ENCODE data around the gene PBX1. TPM values are rescaled to one million over a fixed set of nuclear protein-coding genes. Genes with fewer than 3 reads are reported as not detected.

Gene PBX1
- total RNA-seq, 1 donor from 2014 or later: 52.2 TPM

DNA sequence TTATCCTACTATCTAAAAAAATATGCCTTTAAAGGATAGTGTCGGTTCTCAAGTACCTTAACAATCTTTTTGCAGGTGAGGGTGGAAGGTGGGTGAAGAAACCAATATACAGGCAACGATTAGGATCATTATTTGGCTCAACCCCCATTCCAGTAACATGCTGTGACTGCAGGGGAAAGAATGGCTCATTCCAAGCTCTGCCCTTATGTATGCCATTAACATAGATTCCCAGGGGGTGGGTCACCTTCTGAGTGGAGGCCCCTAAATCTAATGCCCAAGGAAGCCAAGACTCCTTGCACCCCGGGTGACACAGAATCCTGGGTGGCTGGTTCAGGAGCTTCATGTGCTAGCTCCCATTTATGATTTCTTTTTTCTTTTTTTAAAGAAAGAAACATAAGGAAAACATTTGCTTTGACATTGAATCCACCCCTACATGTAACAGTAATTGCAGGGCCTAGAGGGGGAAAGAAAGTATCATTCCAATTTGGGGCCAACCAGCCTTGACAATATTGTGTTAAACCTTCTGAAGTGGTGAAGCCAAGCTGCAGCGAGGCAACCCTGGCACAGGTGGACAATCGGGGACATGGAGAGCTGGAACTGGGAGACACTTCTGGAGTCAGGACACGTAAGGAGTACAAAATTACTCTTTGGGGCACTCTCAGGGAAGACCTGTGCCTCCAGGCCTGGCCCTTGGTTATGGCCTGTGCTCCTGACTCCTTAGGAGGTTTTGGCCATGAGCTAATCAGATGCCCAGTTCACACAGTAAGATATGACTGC, 200.3 kb downstream of the PBX1 start:
- DNase-seq (ENCODE audit: low spot score): no peak
- intact Hi-C loops (cut with DNase I): no loop called here

GRCh38 chr1:164759979-164760469, 201.0 kb downstream of the PBX1 start:
- no peak for DNase-seq (ENCODE audit: low spot score)
- intact Hi-C loops (cut with DNase I): no loop called here

- intact Hi-C loops (cut with DNase I): no loop called here
- DNase-seq (ENCODE audit: low spot score): no peak
These were observed 201.6 kb downstream of the PBX1 start for GRCh38 chr1:164760569-164760968.

- no peak for DNase-seq (ENCODE audit: low spot score)
These were observed 202.0 kb downstream of the PBX1 start for GRCh38 chr1:164761009-164761408.

GRCh38 chr1:164763098-164763497, 204.1 kb downstream of the PBX1 start:
- no peak for DNase-seq (ENCODE audit: low spot score)
- intact Hi-C loops (cut with DNase I): no loop called here

More at GRCh38 chr1:164761009-164761408, 202.0 kb downstream of the PBX1 start:
- intact Hi-C loops (cut with DNase I): no loop called here

DNA sequence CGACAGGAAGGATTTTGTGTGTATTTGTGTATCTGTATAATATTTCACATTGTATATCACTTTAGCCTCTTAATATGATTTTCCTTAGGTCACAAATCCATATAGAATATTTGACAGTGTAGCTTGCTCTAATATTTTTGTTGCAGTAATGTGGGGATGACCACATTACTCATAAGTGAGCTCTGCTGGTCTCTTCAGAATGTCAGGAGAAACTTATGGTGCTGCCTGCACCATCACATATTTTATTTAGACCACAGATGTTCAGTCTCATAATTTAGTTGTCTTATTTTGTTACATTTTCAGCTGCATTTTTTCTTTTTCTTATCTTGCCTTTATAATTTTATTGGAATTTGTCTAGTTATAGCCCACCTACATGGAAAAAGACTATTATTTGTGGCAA, 205.3 kb downstream of the PBX1 start:
- intact Hi-C loops (cut with DNase I): no loop called here
- DNase-seq (ENCODE audit: low spot score): no peak

GRCh38 chr1:164765557-164765956, 206.6 kb downstream of the PBX1 start:
- intact Hi-C loops (cut with DNase I): no loop called here
- no peak for DNase-seq (ENCODE audit: low spot score)

DNA sequence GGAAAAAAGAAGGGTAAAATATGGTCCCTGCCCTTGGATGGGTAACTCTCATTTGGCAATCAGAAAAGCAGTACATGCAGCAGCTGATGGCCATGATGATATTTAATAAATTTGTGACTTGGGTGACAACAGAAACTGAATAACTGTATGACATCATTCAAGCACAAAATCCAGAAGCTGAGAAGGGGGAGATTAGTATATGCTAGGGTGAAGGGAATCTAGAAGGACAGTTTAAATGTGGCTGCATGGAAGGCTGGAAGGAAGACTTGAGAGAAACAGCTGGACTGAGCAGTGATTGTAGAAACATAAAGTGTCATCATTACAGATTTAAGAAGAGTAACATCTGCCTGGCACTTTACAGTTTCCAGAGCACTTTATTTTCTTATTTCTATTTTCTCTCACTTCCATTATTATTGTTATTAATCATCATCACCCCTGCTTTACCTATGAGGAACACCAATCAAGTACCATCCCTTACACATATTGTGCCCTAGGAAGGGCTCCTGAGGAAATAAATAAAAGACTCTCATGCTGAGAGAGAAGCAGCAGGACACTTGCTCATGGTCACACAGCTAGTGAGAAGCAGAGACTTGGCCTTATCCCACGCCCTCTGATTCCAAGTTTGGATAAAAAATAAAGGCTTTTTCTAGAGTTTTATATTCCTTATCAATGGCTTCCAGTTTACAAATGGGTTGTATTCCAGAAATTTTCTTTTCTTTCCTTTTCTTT, 207.2 kb downstream of the PBX1 start:
- no peak for DNase-seq (ENCODE audit: low spot score)
- intact Hi-C loops (cut with DNase I): no loop called here

- intact Hi-C loops (cut with DNase I): no loop called here
These were observed 208.9 kb downstream of the PBX1 start for GRCh38 chr1:164767752-164768402.

GRCh38 chr1:164768619-164769018, 209.6 kb downstream of the PBX1 start:
- intact Hi-C loops (cut with DNase I): no loop called here
- no peak for DNase-seq (ENCODE audit: low spot score)

More at GRCh38 chr1:164767752-164768402, 208.9 kb downstream of the PBX1 start:
- DNase-seq (ENCODE audit: low spot score): no peak

DNA sequence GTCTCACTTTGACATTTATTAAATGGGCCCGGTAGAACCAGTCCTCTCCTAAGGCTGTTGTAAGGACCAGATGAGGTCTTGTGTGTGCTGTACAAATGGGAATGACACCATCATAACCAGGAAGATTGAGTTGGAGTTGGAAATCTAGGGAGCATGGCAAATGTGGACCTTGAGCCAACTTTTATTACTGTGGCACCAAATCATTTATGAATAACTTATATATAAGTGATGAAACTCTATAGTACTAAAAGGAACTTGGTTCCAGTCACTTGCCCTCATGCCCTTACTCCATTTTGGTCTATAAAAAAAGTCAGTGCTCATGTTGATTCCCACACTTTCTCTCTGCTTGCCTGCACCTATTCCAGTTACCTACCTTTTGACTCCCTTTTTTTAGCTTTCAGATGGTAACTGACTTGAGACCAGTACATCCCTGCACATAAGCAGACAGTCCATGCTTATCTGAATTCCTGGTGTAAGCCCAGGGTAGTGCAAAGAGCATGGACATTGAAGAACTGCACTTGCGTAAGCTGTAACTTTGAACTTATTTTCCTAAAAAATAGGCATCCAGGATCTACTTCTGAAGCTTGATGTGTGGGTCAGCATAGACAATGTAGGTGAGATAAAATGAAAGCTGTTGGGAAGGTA, 210.6 kb downstream of the PBX1 start:
- no peak for DNase-seq (ENCODE audit: low spot score)
- intact Hi-C loops (cut with DNase I): no loop called here

DNA sequence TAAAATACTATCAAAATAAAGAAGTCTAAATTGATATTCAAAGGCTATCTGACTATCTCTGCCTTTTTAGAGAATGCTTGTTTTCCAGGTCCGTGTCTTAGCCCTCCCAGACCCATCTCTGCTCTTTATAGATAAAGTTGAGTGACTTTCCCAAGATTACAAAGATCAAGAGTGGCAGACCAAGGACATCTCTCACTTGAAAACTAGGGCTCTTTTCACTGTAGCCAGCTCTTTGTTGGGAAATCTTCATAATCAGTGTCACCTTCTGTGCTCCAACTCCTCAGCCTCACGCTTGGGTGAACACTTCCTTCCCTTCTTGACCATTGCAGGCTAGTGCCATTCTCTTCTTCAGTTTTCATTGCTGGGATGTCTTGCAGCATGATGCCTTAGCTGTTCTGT, 211.1 kb downstream of the PBX1 start:
- intact Hi-C loops (cut with DNase I): no loop called here
- DNase-seq (ENCODE audit: low spot score): no peak

- intact Hi-C loops (cut with DNase I): no loop called here
- DNase-seq (ENCODE audit: low spot score): no peak
These were observed 212.1 kb downstream of the PBX1 start for GRCh38 chr1:164771041-164771618.

- intact Hi-C loops (cut with DNase I): no loop called here
- DNase-seq (ENCODE audit: low spot score): no peak
These were observed 212.8 kb downstream of the PBX1 start for GRCh38 chr1:164771619-164772361.

DNA sequence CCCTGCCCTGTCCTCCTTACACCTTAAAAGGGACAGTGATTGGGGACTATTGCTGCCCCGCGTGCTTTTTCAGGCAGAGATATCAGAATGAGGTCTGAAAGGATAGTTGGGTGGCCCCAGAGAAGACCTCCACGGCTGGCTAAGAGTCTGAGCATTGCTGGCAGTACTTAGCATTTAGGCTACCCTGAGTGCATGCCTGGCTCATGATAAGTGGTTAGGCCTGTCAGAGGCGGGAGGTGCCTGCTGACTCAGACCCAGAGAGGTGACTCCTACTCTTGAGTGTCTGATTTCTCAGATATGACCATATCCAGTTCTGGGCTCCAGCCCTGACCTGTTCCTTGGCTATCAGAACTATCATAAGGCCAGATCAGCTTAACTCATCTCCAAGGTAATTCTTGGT, 213.7 kb downstream of the PBX1 start:
- no peak for DNase-seq (ENCODE audit: low spot score)
- intact Hi-C loops (cut with DNase I): no loop called here

DNA sequence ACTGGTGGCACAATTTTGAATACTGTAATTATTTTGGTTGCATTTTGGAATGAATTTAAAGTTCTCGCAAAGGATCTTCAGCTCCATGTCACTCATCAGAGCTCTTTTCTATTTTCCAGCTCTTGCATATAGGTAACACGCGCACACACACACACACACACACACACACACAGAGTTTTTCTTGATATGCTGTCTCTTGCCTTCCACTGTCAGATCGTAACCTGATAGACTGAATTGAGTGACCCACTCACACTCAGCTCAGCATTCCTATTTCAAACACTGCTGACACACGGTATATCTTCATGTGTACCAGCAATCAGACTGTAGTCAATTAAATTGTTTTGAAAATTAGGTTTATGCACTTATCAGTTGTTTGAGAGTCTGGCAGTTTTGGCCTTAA, 214.1 kb downstream of the PBX1 start:
- intact Hi-C loops (cut with DNase I): no loop called here
- DNase-seq (ENCODE audit: low spot score): no peak

- DNase-seq (ENCODE audit: low spot score): no peak
- intact Hi-C loops (cut with DNase I): no loop called here
These were observed 215.4 kb downstream of the PBX1 start for GRCh38 chr1:164774413-164774812.

DNA sequence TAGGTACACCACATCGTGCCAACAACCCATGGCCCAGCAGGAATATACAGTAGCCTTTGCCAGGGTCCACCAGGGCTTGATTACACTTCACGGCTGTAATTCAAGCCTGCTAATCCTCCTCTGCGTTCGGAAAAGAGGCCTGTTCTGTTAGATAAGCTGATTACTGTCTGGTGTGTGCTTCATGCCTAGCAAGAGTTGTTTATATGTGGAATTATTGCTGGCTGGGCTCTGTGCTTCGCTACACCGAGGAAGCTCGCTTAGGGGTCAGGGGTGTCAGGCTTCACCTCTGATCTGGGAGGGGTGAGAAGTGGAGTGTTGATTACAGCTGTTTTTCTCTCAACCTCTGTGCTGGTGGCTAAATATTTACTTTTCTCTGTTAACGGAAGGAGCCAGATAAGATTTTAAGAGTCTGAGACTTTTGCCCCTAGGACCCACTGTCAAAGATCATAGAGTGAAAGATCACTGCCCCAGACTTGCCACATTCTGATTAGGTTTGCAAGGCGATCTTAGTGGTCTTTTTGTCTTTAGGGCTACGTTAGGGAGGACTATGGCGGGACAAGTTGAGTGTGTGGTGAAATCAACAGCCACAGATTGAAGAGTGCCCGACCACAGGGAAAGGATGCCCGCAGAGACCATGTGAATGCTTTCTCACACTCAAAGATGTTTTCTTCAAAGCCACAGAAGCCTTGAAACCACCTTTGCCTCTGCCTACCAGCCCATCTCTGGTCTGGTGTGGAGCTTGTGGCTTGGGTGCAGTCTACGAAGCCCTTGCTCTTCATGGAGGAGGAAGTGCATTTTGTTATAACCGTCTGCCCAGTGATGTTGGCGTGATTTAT, 216.1 kb downstream of the PBX1 start:
- DNase-seq (ENCODE audit: low spot score): no peak
- intact Hi-C loops (cut with DNase I): no loop called here

Data from cardiac septum (tissue), 1 donor.